CD4-positive, CD25-positive, alpha-beta regulatory T cell (primary cell): ENCODE measurements around the gene MCFD2. TPM values are rescaled to one million over a fixed set of nuclear protein-coding genes. Genes with fewer than 3 reads are reported as not detected.
"Not testable (repeated sequence)": the region's sequence is repeated elsewhere in the genome, so short reads cannot be mapped to it uniquely, and the experiment has no call there.

Experiments
- ATAC-seq, 2 donors: fragments of 150-1000 bp; cut with Tn5 transposase; one replicate each; pipeline ENCODE4 v1.10.0; 2021; ENCODE audit warnings: low read depth in 2 of 2, moderate number of reproducible peaks in 2 of 2, moderate library complexity in 1 of 2
- DNase-seq, 3 donors: peaks; one replicate each; pipeline versions ENCODE4 v3.0.0 to v3.0.0-alpha.2; 2012 to 2022; ENCODE audit warnings: mixed read lengths in 1 of 3
- H3K27ac ChIP-seq: one replicate; pipeline ENCODE4 v1.7.0; 2013; ENCODE audit warnings: mild to moderate bottlenecking, low read length; ENCODE audit not compliant: insufficient read depth, poor library complexity, severe bottlenecking
- H3K27me3 ChIP-seq: one replicate; pipeline ENCODE4 v1.7.0; 2013; ENCODE audit warnings: low read length; ENCODE audit not compliant: control insufficient read depth, insufficient read depth
- H3K36me3 ChIP-seq: one replicate; pipeline ENCODE4 v1.7.0; 2013; ENCODE audit warnings: mild to moderate bottlenecking, low read length, moderate library complexity; ENCODE audit not compliant: control insufficient read depth, insufficient read depth
- H3K4me1 ChIP-seq: 2 replicates; pipeline ENCODE4 v1.7.0; 2013; ENCODE audit warnings: mild to moderate bottlenecking, low read length; ENCODE audit not compliant: insufficient read depth, control insufficient read depth, poor library complexity, severe bottlenecking
- H3K4me3 ChIP-seq: one replicate; pipeline ENCODE4 v1.7.0; 2013; ENCODE audit warnings: low read depth, mild to moderate bottlenecking, low read length, moderate library complexity
- H3K9me3 ChIP-seq, 2 experiments: 1 replicate in 1 of 2; 2 replicates in 1 of 2; pipeline ENCODE4 v1.7.0; 2013; ENCODE audit warnings: low read length in 2 of 2, mild to moderate bottlenecking in 1 of 2, moderate library complexity in 1 of 2; ENCODE audit not compliant: control insufficient read depth in 2 of 2
- H3K27ac Mint-ChIP-seq, 3 donors: one replicate each; pipeline ENCODE4 v1.8.0; 2020 to 2022; ENCODE audit warnings: mild to moderate bottlenecking in 3 of 3, mixed read lengths in 3 of 3, moderate library complexity in 2 of 3
- H3K27me3 Mint-ChIP-seq: one replicate; pipeline ENCODE4 v1.8.0; 2022; ENCODE audit warnings: mild to moderate bottlenecking, mixed read lengths
- H3K36me3 Mint-ChIP-seq: one replicate; pipeline ENCODE4 v1.8.0; 2020; ENCODE audit warnings: mixed read lengths
- H3K4me1 Mint-ChIP-seq, 4 donors: one replicate each; pipeline ENCODE4 v1.8.0; 2020 to 2022; ENCODE audit warnings: mixed read lengths in 4 of 4, mild to moderate bottlenecking in 1 of 4
- H3K4me3 Mint-ChIP-seq, 4 donors: one replicate each; pipeline ENCODE4 v1.8.0; 2020 to 2022; ENCODE audit warnings: mild to moderate bottlenecking in 4 of 4, mixed read lengths in 4 of 4, moderate library complexity in 3 of 4
- H3K9me3 Mint-ChIP-seq, 7 donors: one replicate each; pipeline ENCODE4 v1.8.0; 2020 to 2022; ENCODE audit warnings: mixed read lengths in 7 of 7, mild to moderate bottlenecking in 3 of 7, moderate library complexity in 2 of 7
- polyA plus RNA-seq, 4 donors: library from polyadenylated mRNA; unstranded; fragments of 300-500 nt; fragmentation: Illumina TruSeq; gene quantifications; one replicate each; pipeline ENCODE4 v1.2.3, GENCODE V29; 2021
- total RNA-seq: library from RNA; stranded (reverse); gene quantifications from one replicate; pipeline ENCODE4 v1.2.3, GENCODE V29; 2022

The MCFD2 gene
- total and polyA plus RNA-seq, 5 donors from 2014 or later = 22.0 to 36.4 (median 30.2) TPM

DNA sequence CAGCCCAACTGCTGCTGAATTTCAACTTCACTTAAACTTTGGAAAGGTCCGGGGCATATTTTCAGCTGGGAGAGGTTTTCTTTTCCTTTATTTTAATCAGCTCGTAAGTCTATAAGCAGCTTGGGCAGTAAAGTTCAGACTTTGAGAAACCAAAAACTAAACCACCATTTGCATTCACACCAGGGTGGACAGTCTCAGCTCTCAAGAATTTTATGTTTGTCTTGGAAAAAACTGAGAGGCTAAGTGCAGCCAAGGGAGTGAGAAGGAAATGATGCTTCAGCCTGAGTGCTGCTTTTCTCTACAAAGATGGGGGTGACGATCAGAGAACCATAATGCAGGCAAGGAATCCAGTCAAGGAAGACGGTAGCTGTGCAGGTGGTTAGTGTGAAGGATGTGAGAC, 30.2 kb downstream of the MCFD2 start:
- H3K27me3 Mint-ChIP-seq = peaks cover 22% of the 10 kb centered on the region
- H3K4me3 Mint-ChIP-seq = no peak overlapping the region
- no peak overlapping the region for H3K27ac Mint-ChIP-seq

DNA sequence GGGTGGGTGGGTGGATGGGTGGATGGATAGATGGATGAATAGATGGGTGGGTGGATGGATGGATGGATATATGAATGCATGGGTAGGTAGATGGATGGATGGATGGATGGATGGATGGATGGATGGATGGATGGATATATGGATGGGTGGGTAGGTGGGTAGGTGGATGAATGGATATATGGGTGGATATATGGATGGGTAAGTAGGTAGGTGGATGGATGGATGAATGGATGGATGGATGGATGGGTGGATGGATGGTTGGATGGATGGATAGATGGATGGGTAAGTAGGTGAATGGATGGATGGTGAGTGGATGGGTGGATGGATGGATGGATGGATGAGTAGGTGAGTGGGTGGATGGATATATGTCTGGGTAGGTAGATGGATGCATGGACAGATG, 36.1 kb downstream of the MCFD2 start:
- Mint-ChIP-seq H3K4me1 (no peaks in the 10 kb centered on the region), H3K4me3 (no peak overlapping the region), H3K27me3 (peaks cover 13% of the 10 kb centered on the region), H3K36me3 (no peaks in the 10 kb centered on the region), H3K27ac (no peak overlapping the region), H3K9me3 (peaks cover 0 to 1% (median 0%) of the 10 kb centered on the region in 7 donors)
- no peak overlapping the region for H3K27ac ChIP-seq
- H3K36me3 ChIP-seq = no peaks in the 10 kb centered on the region
- H3K4me1 ChIP-seq = no peaks in the 10 kb centered on the region
- ATAC-seq (no peak), DNase-seq (no peak)
- no peaks in the 10 kb centered on the region for H3K27me3 ChIP-seq
- no peaks in the 10 kb centered on the region for H3K9me3 ChIP-seq
- no peak overlapping the region for H3K4me3 ChIP-seq

More for the DNA sequence above, 30.2 kb downstream of the MCFD2 start:
- Histone ChIP-seq H3K27me3 (peaks cover 4% of the 10 kb centered on the region), H3K36me3 (no peaks in the 10 kb centered on the region), H3K4me3 (no peak overlapping the region), H3K9me3 (no peaks in the 10 kb centered on the region), H3K4me1 (no peaks in the 10 kb centered on the region), H3K27ac (no peak overlapping the region)
- no peaks in the 10 kb centered on the region for H3K36me3 Mint-ChIP-seq
- ATAC-seq = no peak
- DNase-seq = no peak
- H3K9me3 Mint-ChIP-seq = no peaks in the 10 kb centered on the region
- peaks cover 0 to 3% (median 0%) of the 10 kb centered on the region in 4 donors for H3K4me1 Mint-ChIP-seq

DNA sequence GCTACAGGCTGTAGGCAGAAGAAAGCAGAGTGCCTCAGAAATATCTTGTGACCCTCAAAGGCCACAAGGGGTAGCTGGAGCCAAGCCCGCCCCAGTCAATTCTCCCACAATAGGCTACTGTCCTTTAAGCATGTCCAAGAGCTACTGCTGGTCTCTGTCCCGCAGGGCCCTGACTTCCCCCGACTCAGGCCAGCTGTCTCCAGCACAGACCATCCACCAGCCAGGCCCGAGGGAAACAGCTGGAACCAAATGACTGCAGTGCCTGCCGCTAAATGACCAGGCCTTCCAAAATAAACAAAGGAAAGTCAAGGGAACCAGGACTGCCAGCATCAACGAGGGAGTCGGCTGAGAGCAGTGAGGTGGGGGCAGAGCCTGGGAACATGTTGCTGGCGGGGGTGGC, 36.7 kb downstream of the MCFD2 start:
- no peaks in the 10 kb centered on the region for H3K4me1 Mint-ChIP-seq
- ATAC-seq (no peak), DNase-seq (no peak)
- H3K4me3 ChIP-seq = no peak overlapping the region
- H3K27ac Mint-ChIP-seq = no peak overlapping the region
- H3K4me3 Mint-ChIP-seq = no peak overlapping the region
- no peaks in the 10 kb centered on the region for H3K4me1 ChIP-seq
- H3K27me3 Mint-ChIP-seq = peaks cover 8% of the 10 kb centered on the region
- H3K36me3 ChIP-seq = no peaks in the 10 kb centered on the region
- H3K27me3 ChIP-seq = no peaks in the 10 kb centered on the region
- H3K36me3 Mint-ChIP-seq = no peaks in the 10 kb centered on the region
- peaks cover 0 to 1% (median 0%) of the 10 kb centered on the region in 7 donors for H3K9me3 Mint-ChIP-seq
- H3K9me3 ChIP-seq = no peaks in the 10 kb centered on the region
- H3K27ac ChIP-seq = no peak overlapping the region

DNA sequence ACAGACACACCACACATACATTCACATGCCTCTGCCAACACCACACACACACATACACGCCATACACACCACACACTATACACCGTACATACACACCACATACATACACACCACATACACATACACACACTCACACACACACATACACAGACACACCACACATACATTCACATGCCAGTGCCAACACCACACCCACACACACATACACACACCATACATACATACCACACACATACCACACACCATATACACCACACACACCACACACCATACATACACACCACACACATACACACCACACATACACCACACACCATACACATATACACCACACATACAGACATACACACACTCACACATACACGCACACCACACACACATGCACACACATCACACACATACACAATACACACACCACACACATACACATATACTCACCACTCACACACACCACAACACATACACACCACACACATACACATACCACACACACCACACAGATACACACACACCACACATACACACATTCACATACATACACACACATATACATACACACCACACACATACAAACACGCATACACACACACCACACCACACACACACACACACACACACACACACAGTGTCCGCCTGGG, 37.2 kb downstream of the MCFD2 start:
- Histone ChIP-seq H3K27me3 (no peaks in the 10 kb centered on the region), H3K4me3 (no peak overlapping the region), H3K27ac (no peak overlapping the region), H3K4me1 (no peaks in the 10 kb centered on the region), H3K9me3 (no peaks in the 10 kb centered on the region), H3K36me3 (no peaks in the 10 kb centered on the region)
- Mint-ChIP-seq H3K27ac (no peak overlapping the region), H3K36me3 (no peaks in the 10 kb centered on the region), H3K9me3 (peaks cover 0 to 1% (median 0%) of the 10 kb centered on the region in 7 donors), H3K4me1 (no peaks in the 10 kb centered on the region), H3K27me3 (peaks cover 8% of the 10 kb centered on the region), H3K4me3 (no peak overlapping the region)
- DNase-seq (no peak), ATAC-seq (no peak)

DNA sequence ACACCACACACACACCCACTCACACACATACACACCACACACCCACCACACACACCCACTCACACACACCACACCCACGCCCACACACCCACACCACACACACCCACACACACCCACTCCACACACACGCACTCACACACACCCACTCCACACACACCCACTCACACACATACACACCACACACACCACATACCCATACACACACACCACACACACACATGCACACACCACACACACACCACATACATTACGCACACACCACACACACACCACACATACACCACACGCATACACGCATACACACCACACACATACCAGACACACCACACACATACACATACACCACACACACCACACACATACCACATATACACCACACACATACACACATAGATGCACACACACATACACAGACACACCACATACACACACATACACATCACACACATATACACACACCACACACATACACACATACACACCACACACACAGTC, 37.9 kb downstream of the MCFD2 start:
- DNase-seq = no peak
- H3K27ac ChIP-seq = no peak overlapping the region
- H3K4me1 Mint-ChIP-seq = no peaks in the 10 kb centered on the region
- no peak overlapping the region for H3K27ac Mint-ChIP-seq
- H3K4me3 ChIP-seq = no peak overlapping the region
- H3K27me3 Mint-ChIP-seq = peaks cover 8% of the 10 kb centered on the region
- no peaks in the 10 kb centered on the region for H3K36me3 Mint-ChIP-seq
- no peaks in the 10 kb centered on the region for H3K36me3 ChIP-seq
- H3K4me1 ChIP-seq = no peaks in the 10 kb centered on the region
- H3K4me3 Mint-ChIP-seq = no peak overlapping the region
- no peaks in the 10 kb centered on the region for H3K27me3 ChIP-seq
- H3K9me3 ChIP-seq = no peaks in the 10 kb centered on the region
- peaks cover 0 to 1% (median 0%) of the 10 kb centered on the region in 7 donors for H3K9me3 Mint-ChIP-seq
- no peak for ATAC-seq

DNA sequence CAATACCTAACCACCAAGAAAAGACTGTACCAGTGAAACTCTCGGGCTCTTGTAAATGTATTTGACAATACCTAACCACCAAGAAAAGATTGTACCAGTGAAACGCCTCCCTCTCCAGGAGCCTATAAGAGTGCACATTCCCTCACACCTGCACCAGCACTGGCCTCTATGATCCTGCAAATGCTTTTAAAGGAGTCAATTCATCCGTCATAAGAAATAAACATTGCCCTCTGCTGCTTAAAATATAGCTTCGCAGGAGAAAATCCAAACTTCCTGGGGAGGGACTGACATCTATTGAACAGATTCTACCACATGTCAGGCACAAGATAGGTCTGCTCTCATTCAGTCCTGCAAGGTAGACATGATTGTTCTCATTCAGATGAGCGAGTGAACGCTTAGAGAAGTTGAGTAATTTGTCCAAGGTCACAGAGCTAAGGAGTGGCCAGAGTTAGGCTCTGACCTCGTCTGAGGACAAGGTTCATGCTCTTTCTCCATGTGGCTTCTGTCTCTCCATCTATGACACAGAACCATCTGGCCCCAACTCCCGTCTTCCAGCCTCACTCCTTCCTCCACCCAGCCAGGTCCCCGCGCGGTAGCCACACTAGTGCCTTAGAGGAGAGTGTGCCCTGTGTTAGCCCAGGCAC, 38.7 kb downstream of the MCFD2 start:
- Histone ChIP-seq H3K27me3 (no peaks in the 10 kb centered on the region), H3K9me3 (no peaks in the 10 kb centered on the region), H3K4me1 (no peaks in the 10 kb centered on the region), H3K27ac (no peak overlapping the region), H3K36me3 (no peaks in the 10 kb centered on the region), H3K4me3 (no peak overlapping the region)
- ATAC-seq (peak in 1 of 2 donors; percentile 32), DNase-seq (peak in 1 of 3 donors; percentile 39)
- no peak overlapping the region for H3K4me3 Mint-ChIP-seq
- H3K36me3 Mint-ChIP-seq = no peaks in the 10 kb centered on the region
- H3K27me3 Mint-ChIP-seq = peaks cover 4% of the 10 kb centered on the region
- H3K9me3 Mint-ChIP-seq = peaks cover 0 to 4% (median 0%) of the 10 kb centered on the region in 7 donors
- no peaks in the 10 kb centered on the region for H3K4me1 Mint-ChIP-seq
- no peak overlapping the region for H3K27ac Mint-ChIP-seq

GRCh38 chr2:46875962-46876689, 39.5 kb downstream of the MCFD2 start:
- H3K27ac ChIP-seq, H3K27me3 ChIP-seq, H3K9me3 ChIP-seq, H3K27me3 Mint-ChIP-seq, H3K36me3 ChIP-seq, H3K36me3 Mint-ChIP-seq, DNase-seq, H3K4me1 ChIP-seq, H3K4me3 ChIP-seq, ATAC-seq, H3K4me3 Mint-ChIP-seq, H3K9me3 Mint-ChIP-seq, H3K27ac Mint-ChIP-seq, H3K4me1 Mint-ChIP-seq: not testable (repeated sequence)
